Esophagus muscularis mucosa (tissue), 4 donors: ENCODE data around the gene TGFBR1. TPM values are rescaled to one million over a fixed set of nuclear protein-coding genes. Genes with fewer than 3 reads are reported as not detected.

Experiments
- DNase-seq: peaks from one replicate; pipeline ENCODE4 v3.0.0-alpha.2; 2017; ENCODE audit errors: extremely low spot score
- H3K27ac ChIP-seq, 4 donors: fragments of 200-600 bp; sonication (generic); replicated peaks in 1 of 4; 1 replicate in 3 of 4; 2 replicates in 1 of 4; pipeline ENCODE4 v1.5.1; 2016 to 2019; ENCODE audit warnings: mild to moderate bottlenecking in 1 of 4
- H3K27me3 ChIP-seq, 4 donors: fragments of 200-600 bp; sonication (generic); one replicate each; pipeline versions ENCODE4 v1.5.1 to v1.6.0; 2016 to 2019
- H3K36me3 ChIP-seq, 4 donors: fragments of 200-600 bp; sonication (generic); one replicate each; pipeline ENCODE4 v1.5.1; 2016 to 2019
- H3K4me1 ChIP-seq, 4 donors: fragments of 200-600 bp; sonication (generic); one replicate each; pipeline ENCODE4 v1.5.1; 2016 to 2019
- H3K4me3 ChIP-seq, 4 donors: fragments of 200-600 bp; sonication (generic); 1 replicate in 2 of 4; 2 replicates in 2 of 4; pipeline ENCODE4 v1.5.1; 2016 to 2019; ENCODE audit warnings: mild to moderate bottlenecking in 4 of 4, moderate library complexity in 1 of 4
- H3K9me3 ChIP-seq, 4 donors: fragments of 200-600 bp; sonication (generic); 1 replicate in 3 of 4; 2 replicates in 1 of 4; pipeline ENCODE4 v1.5.1; 2016 to 2019
- CTCF ChIP-seq, 3 experiments: fragments of 200-600 bp in 2 of 3; fragments of 450-650 bp in 1 of 3; sonication (generic) in 2 of 3; IDR thresholded peaks; one replicate each; pipeline ENCODE4 v1.5.1; 2017 to 2019; ENCODE audit warnings: antibody characterized with exemption in 3 of 3, mild to moderate bottlenecking in 2 of 3, moderate library complexity in 1 of 3
- EP300 ChIP-seq: sonication (generic); formaldehyde crosslinking; IDR thresholded peaks from one replicate; pipeline ENCODE4 v1.6.1; 2017; ENCODE audit warnings: antibody characterized with exemption
- POLR2A ChIP-seq: fragments of 450-650 bp; IDR thresholded peaks from one replicate; pipeline ENCODE4 v1.6.1; 2017; ENCODE audit warnings: antibody characterized with exemption, moderate library complexity, mild to moderate bottlenecking, low read depth
- POLR2AphosphoS5 ChIP-seq, 2 donors: sonication (generic); formaldehyde crosslinking; IDR thresholded peaks; one replicate each; pipeline ENCODE4 v1.6.1; 2017; ENCODE audit warnings: antibody characterized with exemption in 2 of 2
- WGBS: methylation state at CpG from one replicate; pipeline ENCODE4 v1.1.5; 2018; 5-methylcytosine and 5-hydroxymethylcytosine counted together
- intact Hi-C: fragments of 100-400 bp; cut with DNase I; formaldehyde crosslinking; loops from one replicate; pipeline ENCODE4 v1.15.1; 2023
- small RNA-seq, 3 donors: library from RNA; depleted of rRNA; stranded (forward); fragments of <200 nt; gene quantifications; one replicate each; pipeline ENCODE3, GENCODE V24; 2016
- total RNA-seq, 4 donors: library from RNA; depleted of rRNA; stranded (reverse); fragments of >200 nt; gene quantifications; one replicate each; pipeline versions ENCODE4 v1.1.0 to v1.2.1, GENCODE V29; 2016

The TGFBR1 gene
- total RNA-seq, 4 donors from 2014 or later = 33.7 to 63.1 (median 48.1) TPM

- no peak for DNase-seq
- Histone ChIP-seq H3K36me3 (no peaks in the 10 kb centered on the region), H3K27ac (no peak overlapping the region), H3K9me3 (no peaks in the 10 kb centered on the region), H3K4me3 (no peak overlapping the region), H3K4me1 (no peaks in the 10 kb centered on the region), H3K27me3 (no peaks in the 10 kb centered on the region)
- 83% methylated on average over 9 of the region's 9 CpGs for WGBS
- TF ChIP-seq EP300 = no peak
- TF ChIP-seq POLR2A = no peak
- TF ChIP-seq CTCF (IDR thresholded peaks at IDR 0.05) = no peak
- TF ChIP-seq POLR2AphosphoS5 (IDR thresholded peaks at IDR 0.05) = no peak
- intact Hi-C loops = no loop called here
Observed at GRCh38 chr9:99197987-99198386, 93.1 kb downstream of the TGFBR1 start.

GRCh38 chr9:99199938-99200539 is 95.1 kb downstream of the TGFBR1 start:
- Histone ChIP-seq H3K27ac (no peak overlapping the region), H3K4me3 (no peak overlapping the region), H3K36me3 (no peaks in the 10 kb centered on the region), H3K27me3 (no peaks in the 10 kb centered on the region), H3K9me3 (no peaks in the 10 kb centered on the region), H3K4me1 (no peaks in the 10 kb centered on the region)
- no peak for DNase-seq
- intact Hi-C loops = no loop called here
- 92% methylated on average over 8 of the region's 8 CpGs for WGBS
- no peak for TF ChIP-seq CTCF (IDR thresholded peaks at IDR 0.05)
- TF ChIP-seq POLR2AphosphoS5 (IDR thresholded peaks at IDR 0.05) = no peak
- TF ChIP-seq POLR2A = no peak
- no peak for TF ChIP-seq EP300

DNA sequence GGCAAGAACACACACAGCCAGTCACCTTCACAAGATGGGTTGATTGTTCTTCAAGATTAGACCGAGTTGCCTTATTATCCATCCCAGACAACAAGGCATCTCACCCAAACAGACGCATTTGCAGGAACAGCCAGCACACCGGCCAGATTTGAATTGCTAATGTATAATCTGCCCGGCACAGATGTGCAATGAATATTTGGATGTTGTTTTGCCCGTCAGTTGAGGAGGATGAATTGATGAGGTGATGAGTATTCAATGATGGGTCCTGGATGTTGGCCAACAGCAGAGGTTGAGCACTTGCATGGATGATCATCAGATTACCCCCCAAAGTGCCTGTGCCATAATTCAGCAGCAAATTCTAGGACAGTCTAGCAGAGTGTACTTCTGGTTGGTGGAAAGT is 96.7 kb downstream of the TGFBR1 start:
- no peak for DNase-seq
- Histone ChIP-seq H3K9me3 (no peaks in the 10 kb centered on the region), H3K4me1 (no peaks in the 10 kb centered on the region), H3K36me3 (no peaks in the 10 kb centered on the region), H3K27me3 (no peaks in the 10 kb centered on the region), H3K4me3 (no peak overlapping the region), H3K27ac (no peak overlapping the region)
- intact Hi-C loops = no loop called here
- WGBS = 74% methylated on average over 5 of the region's 5 CpGs
- TF ChIP-seq CTCF (IDR thresholded peaks at IDR 0.05) = no peak
- TF ChIP-seq POLR2A = no peak
- no peak for TF ChIP-seq POLR2AphosphoS5 (IDR thresholded peaks at IDR 0.05)
- no peak for TF ChIP-seq EP300

Small RNAs within 50 kb of the gene (small RNA-seq; reads per million reads assigned to genes)
- gene RN7SL794P (0 reads per million in 3 donors), gene RNA5SP290 (0 reads per million in 3 donors)

Other genes with a start within 250 kb of the TGFBR1 start
- 100 to 1,000 TPM; 134 to 256 (median 145) TPM for gene COL15A1, start 161.2 kb upstream of the TGFBR1 start, total RNA-seq
- gene ALG2, start 116.8 kb downstream of the TGFBR1 start, total RNA-seq = 10 to 100 TPM; 19.5 to 33.4 (median 26.2) TPM
- gene SEC61B, start 117.2 kb downstream of the TGFBR1 start, total RNA-seq = 10 to 100 TPM; 53.6 to 67.9 (median 62.9) TPM